Middle frontal gyrus (tissue), 1 donor: ENCODE results near the gene FBLN2.

Experiments used
- DNase-seq: peaks from one replicate; pipeline ENCODE4 v3.0.0-alpha.2; 2015; ENCODE audit warnings: low spot score; ENCODE audit errors: extremely low spot score

Gene FBLN2

DNA sequence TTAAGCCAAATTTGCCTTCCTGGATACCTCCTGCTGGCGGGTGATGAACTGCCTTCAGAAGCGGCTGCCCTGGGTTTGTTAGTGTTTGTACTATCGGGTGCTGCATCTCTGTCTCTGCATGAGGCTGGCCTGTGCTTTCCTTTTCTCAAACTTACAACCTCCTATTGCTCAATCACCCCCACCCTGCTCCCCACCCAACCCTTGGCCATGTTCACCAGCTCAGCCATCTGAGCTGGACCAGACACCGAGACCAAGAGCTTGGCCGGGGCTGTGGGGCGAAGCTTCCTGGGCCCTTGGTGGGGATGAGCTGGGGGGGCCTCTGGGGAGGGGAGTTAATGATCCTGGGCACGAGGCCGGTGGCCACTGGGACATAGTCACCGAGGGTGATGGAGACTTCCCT is 16.8 kb upstream of the FBLN2 start:
- no peak for DNase-seq

DNA sequence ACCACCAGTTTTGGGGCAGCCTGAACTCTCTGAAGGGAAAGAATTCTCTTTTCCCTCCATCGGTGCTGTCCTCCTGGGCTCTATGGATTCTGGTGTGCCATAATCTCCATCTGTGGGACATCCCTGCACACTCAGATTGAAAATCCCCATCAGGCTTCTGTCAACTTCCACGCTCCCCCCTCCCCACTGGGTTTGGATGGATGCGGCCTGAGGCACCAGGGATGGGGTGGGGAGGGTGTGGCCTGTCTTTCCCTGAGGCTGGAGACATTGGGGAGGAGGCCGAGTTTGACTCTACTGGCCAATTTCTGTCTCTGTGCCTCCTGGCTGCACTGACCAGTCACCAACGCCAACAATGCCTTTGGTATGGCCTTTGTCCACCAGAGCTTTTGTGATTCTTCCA is 16.3 kb upstream of the FBLN2 start:
- DNase-seq, result no peak

GRCh38 chr3:13533885-13534301 is 15.0 kb upstream of the FBLN2 start:
- no peak for DNase-seq

DNA sequence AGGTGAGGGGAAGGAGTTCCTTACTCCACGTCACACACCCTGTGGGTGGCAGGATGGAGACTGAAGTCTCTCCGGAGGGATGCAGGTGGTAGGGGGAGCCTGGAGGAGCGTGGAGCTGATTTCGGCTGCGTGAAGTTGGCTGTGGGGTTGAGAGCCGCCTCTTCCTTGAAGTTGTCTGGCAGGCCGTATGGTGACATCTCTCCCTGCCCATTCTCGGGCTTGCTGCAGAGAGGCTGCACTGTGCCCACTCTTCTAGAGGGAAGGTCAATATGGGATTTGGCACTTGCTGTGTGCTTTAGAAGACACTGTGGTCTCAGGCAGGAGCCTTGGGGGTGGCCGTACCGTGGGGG is 13.4 kb upstream of the FBLN2 start:
- no peak for DNase-seq

DNA sequence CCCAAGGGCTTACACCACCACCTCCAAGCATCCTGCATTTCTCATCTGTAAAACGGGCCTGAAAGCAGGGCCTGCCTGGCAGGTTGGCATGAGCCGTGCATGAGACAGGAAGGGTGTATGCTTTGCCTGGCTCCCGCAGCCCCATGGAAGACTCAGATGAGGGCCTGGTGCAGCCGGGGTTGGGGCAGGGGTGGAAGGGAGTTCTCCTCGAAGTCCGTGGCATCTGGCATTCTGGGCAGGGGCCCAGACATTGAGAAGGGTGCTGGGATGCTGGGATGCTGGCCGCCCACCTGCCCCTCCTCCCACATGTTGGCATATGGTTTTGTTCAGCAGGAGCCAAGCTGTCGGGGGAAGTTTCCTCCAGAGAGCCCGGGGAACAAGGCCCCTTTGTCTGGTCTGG is 13.0 kb upstream of the FBLN2 start:
- no peak for DNase-seq

GRCh38 chr3:13536432-13536831 is 12.5 kb upstream of the FBLN2 start:
- DNase-seq, result no peak

DNA sequence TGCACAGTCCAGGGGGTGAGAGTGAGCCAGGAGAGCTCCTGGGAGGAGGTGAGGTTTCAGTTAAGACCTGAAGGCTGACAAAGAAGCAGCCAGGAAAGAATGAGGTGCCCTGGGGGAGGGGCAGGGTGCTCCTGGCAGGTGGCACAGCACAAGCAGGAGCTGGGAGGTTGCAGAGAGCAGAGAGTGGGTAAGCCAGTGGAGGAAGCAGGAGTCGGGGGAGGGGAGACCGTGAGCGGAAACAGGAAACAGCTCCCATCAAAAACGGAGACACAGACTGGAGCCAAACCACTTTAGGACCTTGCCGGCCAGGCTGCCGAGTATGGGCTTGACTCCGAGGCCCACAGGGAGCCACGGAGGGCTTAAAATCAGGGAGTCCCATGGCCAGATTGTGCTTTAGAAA is 12.1 kb upstream of the FBLN2 start:
- DNase-seq, result no peak

DNA sequence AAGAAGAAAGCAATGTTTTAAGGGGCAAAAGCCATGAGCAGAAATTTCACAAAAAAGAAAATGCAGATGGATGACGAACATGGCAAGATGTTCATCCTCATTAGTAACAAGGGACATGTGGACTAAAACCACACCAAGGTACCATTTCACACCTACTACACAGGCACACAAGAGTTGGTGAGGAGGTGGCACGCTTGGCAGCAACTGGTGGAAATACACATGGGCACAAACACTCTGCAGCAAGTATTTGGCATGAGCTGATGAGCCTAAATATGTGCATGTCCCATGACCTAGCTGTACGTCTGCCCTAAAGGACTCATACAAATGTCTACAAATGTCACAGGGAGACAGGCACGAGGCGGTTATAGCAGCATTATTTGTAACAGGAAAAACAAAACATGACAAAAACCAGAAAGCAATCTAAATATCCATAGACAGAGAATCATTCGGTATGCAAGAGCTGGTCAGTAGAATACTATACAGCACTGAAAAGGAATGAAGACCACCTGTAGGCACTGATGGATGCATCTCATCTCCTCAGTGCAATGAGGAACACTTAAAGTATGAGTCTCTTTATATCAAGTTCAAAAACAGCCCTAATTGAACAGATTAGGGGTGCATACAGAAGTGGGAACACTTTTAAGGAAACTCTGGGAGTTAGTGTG is 11.5 kb upstream of the FBLN2 start:
- DNase-seq, result no peak

GRCh38 chr3:13537909-13538296 is 11.0 kb upstream of the FBLN2 start:
- DNase-seq, result no peak

GRCh38 chr3:13538520-13539291 is 10.2 kb upstream of the FBLN2 start:
- DNase-seq, result no peak

- DNase-seq, result no peak
Observed at GRCh38 chr3:13539292-13539638, 9.7 kb upstream of the FBLN2 start.

GRCh38 chr3:13539671-13540070 is 9.3 kb upstream of the FBLN2 start:
- no peak for DNase-seq

- DNase-seq, result no peak
Observed at GRCh38 chr3:13540297-13540995, 8.5 kb upstream of the FBLN2 start.

GRCh38 chr3:13541691-13542090 is 7.2 kb upstream of the FBLN2 start:
- no peak for DNase-seq

GRCh38 chr3:13542142-13542541 is 6.8 kb upstream of the FBLN2 start:
- no peak for DNase-seq

- DNase-seq, result no peak
Observed at GRCh38 chr3:13543253-13543652, 5.7 kb upstream of the FBLN2 start.

- no peak for DNase-seq
Observed at GRCh38 chr3:13544293-13544831, 4.6 kb upstream of the FBLN2 start.

GRCh38 chr3:13544951-13545651 is 3.8 kb upstream of the FBLN2 start:
- DNase-seq, result no peak

- DNase-seq, result no peak
Observed at GRCh38 chr3:13545952-13546454, 2.9 kb upstream of the FBLN2 start.

GRCh38 chr3:13546667-13547171 is 2.2 kb upstream of the FBLN2 start:
- no peak for DNase-seq

- DNase-seq, result no peak
Observed at GRCh38 chr3:13547591-13548371, 1.1 kb upstream of the FBLN2 start.
